Urinary bladder (tissue), 4 donors: ENCODE measurements around the gene RNF128. TPM values are rescaled to one million over a fixed set of nuclear protein-coding genes. Genes with fewer than 3 reads are reported as not detected.
"Not testable (repeated sequence)": the region's sequence is repeated elsewhere in the genome, so short reads cannot be mapped to it uniquely, and the experiment has no call there.

Experiments
- DNase-seq: peaks from one replicate; pipeline ENCODE4 v3.0.0-alpha.2; 2015; ENCODE audit errors: extremely low spot score
- H3K27ac ChIP-seq: one replicate; pipeline ENCODE4 v1.5.1; 2013; ENCODE audit warnings: low read depth, mild to moderate bottlenecking, moderate library complexity
- H3K36me3 ChIP-seq: one replicate; pipeline ENCODE4 v1.6.1; 2013; ENCODE audit warnings: mild to moderate bottlenecking, moderate library complexity; ENCODE audit not compliant: insufficient read depth
- H3K4me1 ChIP-seq: one replicate; pipeline ENCODE4 v1.6.1; 2013; ENCODE audit warnings: mild to moderate bottlenecking, moderate library complexity; ENCODE audit not compliant: insufficient read depth
- H3K4me3 ChIP-seq: one replicate; pipeline ENCODE4 v1.5.1; 2013; ENCODE audit warnings: low read depth, low read length
- WGBS: extraction: QIAGEN DNeasy Blood & Tissue Kit; methylation state at CpG from one replicate; pipeline ENCODE4 v1.1.7; 2013; 5-methylcytosine and 5-hydroxymethylcytosine counted together
- polyA plus RNA-seq: library from polyadenylated mRNA; stranded (reverse); fragments of 200-250 nt; gene quantifications from one replicate; pipeline ENCODE4 v1.2.3, GENCODE V29; 2013
- total RNA-seq: library from RNA; depleted of rRNA; stranded (reverse); fragments of >200 nt; gene quantifications from one replicate; pipeline ENCODE4 v1.2.3, GENCODE V29; 2014
- donor health status: healthy with polysubstance abuse.
- donor health status: healthy.

The RNF128 gene
- total and polyA plus RNA-seq, 2 donors, result 5.6 to 13.7 TPM

DNA sequence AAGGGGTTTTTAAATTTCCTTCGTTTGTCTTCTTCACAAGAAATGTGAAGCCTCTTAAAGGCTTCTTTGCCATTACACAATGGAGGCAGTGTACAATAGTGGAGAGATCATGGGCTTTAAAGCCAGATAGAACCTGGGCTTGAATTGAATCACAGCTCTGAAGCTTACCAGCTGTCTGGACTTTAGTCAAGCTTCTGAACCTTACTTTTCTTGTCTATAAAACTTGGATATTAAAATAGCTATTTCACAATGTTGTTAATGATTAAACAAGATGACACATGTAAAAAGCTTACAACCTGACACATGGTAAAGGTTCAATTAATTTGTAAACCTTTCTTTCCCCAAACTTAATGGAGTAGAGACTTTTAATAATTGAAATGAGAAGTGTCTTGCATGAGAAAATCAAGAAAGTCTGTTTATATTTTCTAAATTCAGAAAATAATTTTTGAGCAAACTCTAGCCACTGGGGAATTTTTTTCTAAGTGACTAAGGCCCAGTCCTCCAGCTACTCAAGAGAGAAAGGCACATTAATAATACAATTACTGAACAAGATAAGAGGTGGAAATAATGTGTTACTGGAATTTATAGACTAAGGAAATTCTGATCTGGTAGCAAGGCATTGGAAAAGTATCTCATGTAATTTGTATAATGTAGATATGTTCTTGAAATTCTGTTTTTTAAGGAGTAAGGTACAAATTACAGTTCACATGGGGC, 54.3 kb downstream of the RNF128 start:
- no peaks in the 10 kb centered on the region for H3K4me1 ChIP-seq
- no peaks in the 10 kb centered on the region for H3K36me3 ChIP-seq
- DNase-seq, result no peak
- 43% methylated on average over 1 of the region's 1 CpG for WGBS
- H3K27ac ChIP-seq, result no peak overlapping the region
- H3K4me3 ChIP-seq, result no peak overlapping the region

DNA sequence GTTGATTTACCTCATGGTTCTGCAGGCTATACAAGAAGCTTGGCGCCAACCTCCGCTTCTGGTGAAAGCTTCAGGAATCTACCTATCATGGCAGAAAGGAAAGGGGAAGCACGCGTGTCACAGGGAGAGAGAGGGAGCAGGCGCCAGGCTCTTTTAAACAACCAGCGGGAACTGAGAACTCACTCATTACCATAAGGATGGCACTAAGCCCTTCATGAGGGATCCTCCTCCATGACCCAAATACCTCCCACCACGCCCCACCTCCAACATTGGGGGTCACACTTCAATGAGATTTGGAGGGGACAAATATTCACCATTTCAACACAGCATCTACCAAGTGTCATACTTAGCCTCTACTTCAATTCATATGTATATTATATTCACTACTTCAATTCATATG, 57.2 kb downstream of the RNF128 start:
- WGBS, result 41% methylated on average over 7 of the region's 7 CpGs

DNA sequence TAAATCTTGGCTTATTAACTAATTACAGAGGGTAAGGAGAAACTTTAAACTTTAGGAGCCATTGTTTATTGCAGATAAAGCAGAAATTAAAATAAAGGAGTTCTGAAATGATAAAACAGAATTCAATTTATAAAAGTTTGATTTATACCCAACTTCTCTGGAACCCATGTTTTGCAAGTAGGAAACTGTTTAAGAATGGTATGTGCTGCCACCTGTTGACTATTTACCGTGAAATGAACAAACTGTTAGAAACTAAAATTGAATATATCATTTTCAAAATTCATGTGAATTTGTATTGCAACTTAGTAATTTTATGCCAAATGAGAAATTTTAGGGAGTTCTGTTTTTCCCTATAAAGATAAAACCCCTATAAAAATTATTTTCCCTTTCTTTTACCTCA, 65.0 kb downstream of the RNF128 start:
- no peak for DNase-seq
- WGBS, result 6% methylated on average over 1 of the region's 1 CpG
- no peaks in the 10 kb centered on the region for H3K36me3 ChIP-seq
- no peak overlapping the region for H3K27ac ChIP-seq
- H3K4me1 ChIP-seq, result no peaks in the 10 kb centered on the region
- no peak overlapping the region for H3K4me3 ChIP-seq

More for the DNA sequence above, 57.2 kb downstream of the RNF128 start:
- no peaks in the 10 kb centered on the region for H3K36me3 ChIP-seq
- no peak overlapping the region for H3K4me3 ChIP-seq
- H3K4me1 ChIP-seq, result no peaks in the 10 kb centered on the region
- DNase-seq, result no peak
- H3K27ac ChIP-seq, result no peak overlapping the region

DNA sequence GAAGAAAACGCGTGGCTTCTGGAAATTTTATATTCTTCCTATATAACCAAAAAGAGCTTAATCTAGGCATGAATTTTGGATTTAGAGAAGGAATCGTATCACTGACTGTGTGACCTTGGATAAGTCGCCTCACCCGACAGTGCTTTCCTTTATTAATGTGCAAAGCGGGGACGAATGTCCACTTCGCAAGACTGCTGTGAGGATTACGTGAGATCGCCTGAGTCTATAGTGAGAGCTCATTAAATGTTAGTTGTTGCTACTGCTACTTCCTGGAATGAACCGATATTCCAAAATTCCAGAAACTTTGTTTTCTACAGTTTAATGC, 75.5 kb downstream of the RNF128 start:
- DNase-seq, result peak; percentile 1
- 2% methylated on average over 11 of the region's 11 CpGs for WGBS
- H3K4me3 ChIP-seq, result peak overlapping the region; percentile 35
- no peaks in the 10 kb centered on the region for H3K36me3 ChIP-seq
- no peaks in the 10 kb centered on the region for H3K4me1 ChIP-seq
- no peak overlapping the region for H3K27ac ChIP-seq

DNA sequence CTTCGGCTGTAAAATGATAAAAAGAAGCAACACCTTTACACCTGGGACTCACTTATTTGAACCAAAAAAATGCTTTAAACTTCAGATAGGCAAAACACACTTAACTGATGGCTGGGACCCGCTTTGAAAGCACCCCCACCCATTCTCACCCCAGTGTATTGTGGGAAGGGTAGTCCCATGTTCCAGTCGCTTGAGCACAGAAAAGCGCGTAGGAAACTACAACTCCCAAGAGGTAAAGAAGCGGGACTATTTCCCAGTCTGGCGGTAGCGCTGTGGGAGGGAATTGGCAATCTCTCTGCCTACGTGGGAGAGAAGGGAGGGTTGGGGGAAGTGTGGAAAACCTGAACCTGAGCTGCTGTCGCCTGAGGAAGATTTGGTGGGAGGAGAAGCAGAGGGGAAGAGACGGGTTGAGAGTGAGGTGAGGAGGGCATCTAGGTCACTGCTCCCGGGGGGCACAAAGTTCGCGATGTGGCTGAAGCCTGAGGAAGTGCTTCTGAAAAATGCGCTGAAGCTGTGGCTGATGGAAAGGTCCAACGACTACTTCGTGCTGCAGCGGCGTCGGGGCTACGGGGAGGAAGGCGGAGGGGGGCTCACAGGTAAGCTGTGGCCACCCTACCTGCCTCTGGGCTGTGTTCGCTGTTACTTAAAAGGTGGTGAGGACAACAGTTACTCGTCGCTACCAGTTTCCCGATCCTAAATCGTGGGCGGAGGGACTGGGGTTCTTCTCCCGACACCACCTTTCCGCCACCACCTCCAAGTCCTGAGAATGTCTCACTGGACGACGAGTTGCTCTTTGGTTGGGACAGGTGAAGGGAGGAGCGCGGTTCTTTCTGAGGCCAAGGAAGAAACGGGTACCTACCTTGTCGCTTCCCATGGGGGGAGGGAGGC, 76.1 kb downstream of the RNF128 start, which contains the start of gene TBC1D8B:
Gene TBC1D8B, plus strand, starts transcription at position 286 of the 888 bp plus-strand sequence. Its CDS starts 181 bp downstream, at position 467.
- WGBS, result under 1% methylated on average over 36 of the region's 36 CpGs
- Histone ChIP-seq H3K27ac (no peak within 1 kb of the TSS), H3K4me3 (peak within 1 kb of the TSS; percentile 46)

DNA sequence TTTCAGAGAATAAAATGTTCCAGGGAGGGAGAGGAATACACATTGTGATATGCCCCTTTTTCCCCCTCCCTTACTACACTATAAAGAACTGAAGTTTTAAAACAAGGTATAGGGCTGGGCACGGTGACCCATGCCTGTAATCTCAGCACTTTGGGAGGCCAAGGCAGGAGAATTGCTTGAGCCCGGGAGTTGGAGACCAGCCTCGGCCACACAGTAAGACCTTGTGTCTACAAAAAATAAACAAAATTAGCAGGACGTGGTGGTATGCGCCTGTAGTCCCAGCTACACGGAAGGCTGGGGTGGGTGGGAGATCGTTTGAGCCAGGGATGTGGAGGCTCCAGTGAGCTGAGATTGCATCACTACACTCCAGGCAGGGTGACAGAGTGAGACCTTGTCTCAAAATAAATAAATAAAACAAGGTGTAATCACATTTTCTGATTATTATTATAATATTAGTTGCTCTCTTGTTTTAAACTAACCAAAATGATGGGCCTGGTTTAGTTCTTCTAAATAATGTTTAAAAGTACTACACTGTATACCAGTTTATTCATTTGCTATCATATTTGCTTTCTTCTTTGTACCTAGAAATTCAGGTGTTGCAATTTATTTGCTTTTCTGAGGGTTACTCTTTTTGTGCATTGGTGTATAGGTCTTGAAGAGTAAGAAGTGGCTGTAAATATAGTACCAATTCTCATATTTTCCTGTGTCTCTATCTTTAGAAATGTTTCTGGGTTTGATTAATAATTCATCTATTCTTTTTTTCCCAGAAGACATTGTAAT, 84.8 kb downstream of the RNF128 start:
- Histone ChIP-seq H3K36me3 (no peaks in the 10 kb centered on the region), H3K4me3 (no peak overlapping the region), H3K4me1 (no peaks in the 10 kb centered on the region), H3K27ac (no peak overlapping the region)
- WGBS, result 62% methylated on average over 7 of the region's 7 CpGs
- DNase-seq, result no peak

More for the DNA sequence above, 76.1 kb downstream of the RNF128 start, which contains the start of gene TBC1D8B:
- H3K4me1 ChIP-seq, result no peaks in the 10 kb centered on the region
- H3K36me3 ChIP-seq, result no peaks in the 10 kb centered on the region
- peak; percentile 83 for DNase-seq

DNA sequence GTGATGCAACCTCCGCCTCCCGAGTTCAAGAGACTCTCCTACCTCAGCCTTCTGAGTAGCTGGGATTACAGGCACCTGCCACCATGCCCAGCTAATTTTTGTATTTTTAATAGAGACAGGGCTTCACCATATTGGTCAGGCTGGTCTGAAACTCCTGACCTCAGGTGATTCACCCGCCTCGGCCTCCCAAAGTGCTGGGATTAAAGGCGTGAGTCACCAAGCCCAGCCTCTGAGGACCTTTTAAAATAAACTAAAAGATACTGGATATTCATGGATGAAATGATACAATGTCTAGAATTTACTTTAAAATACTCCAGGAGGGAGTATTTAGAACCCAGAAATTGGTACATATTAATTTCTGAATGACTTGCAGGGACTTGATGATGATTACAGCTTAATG, 86.4 kb downstream of the RNF128 start:
- not testable (repeated sequence) for H3K36me3 ChIP-seq, H3K27ac ChIP-seq, DNase-seq, H3K4me1 ChIP-seq, H3K4me3 ChIP-seq
- 90% methylated on average over 5 of the region's 5 CpGs for WGBS

DNA sequence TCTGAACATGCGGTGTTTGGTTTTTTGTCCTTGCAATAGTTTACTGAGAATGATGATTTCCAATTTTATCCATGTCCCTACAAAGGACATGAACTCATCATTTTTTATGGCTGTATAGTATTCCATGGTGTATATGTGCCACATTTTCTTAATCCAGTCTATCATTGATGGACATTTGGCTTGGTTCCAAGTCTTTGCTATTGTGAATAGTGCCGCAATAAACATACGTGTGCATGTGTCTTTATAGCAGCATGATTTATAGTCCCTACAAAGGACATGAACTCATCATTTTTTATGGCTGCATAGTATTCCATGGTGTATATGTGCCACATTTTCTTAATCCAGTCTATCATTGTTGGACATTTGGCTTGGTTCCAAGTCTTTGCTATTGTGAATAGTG, 87.6 kb downstream of the RNF128 start:
- not testable (repeated sequence) for H3K27ac ChIP-seq, DNase-seq
- WGBS, result 98% methylated on average over 3 of the region's 3 CpGs

More for the DNA sequence above, 87.6 kb downstream of the RNF128 start:
- not testable (repeated sequence) for H3K36me3 ChIP-seq, H3K4me1 ChIP-seq, H3K4me3 ChIP-seq

Other genes starting within 250 kb of the RNF128 start
- gene RADX, start 114.7 kb upstream of the RNF128 start, total RNA-seq, result 7.3 TPM
- gene RADX, start 114.7 kb upstream of the RNF128 start, polyA plus RNA-seq, result 1.3 TPM
- gene TBC1D8B, start 76.0 kb downstream of the RNF128 start, total RNA-seq, result 44.0 TPM
- gene TBC1D8B, start 76.0 kb downstream of the RNF128 start, polyA plus RNA-seq, result 2.6 TPM
- not detected for gene RIPPLY1, start 176.6 kb downstream of the RNF128 start, total RNA-seq
- gene RIPPLY1, start 176.6 kb downstream of the RNF128 start, polyA plus RNA-seq, result not detected
- not detected for gene CLDN2, start 193.7 kb downstream of the RNF128 start, total RNA-seq
- not detected for gene CLDN2, start 193.7 kb downstream of the RNF128 start, polyA plus RNA-seq